ENCODE measurements around the gene RXFP1.

The RXFP1 gene

GRCh38 chr4:158521484-158522088 lies at the start of gene RXFP1:
Gene RXFP1, plus strand, starts transcription at chr4:158521882. Its CDS starts 95 bp downstream, at chr4:158521977.
- DNase-seq (ENCODE audit: low read depth): no peak

GRCh38 chr4:158481811-158482210 lies 39.9 kb upstream of the RXFP1 start:
- DNase-seq (ENCODE audit: low read depth): no peak

GRCh38 chr4:158484173-158484885 lies 37.4 kb upstream of the RXFP1 start:
- no peak for DNase-seq (ENCODE audit: low read depth)

- no peak for DNase-seq (ENCODE audit: low read depth)
Measured at GRCh38 chr4:158490629-158491028, 31.1 kb upstream of the RXFP1 start.

GRCh38 chr4:158492391-158492790 lies 29.3 kb upstream of the RXFP1 start:
- no peak for DNase-seq (ENCODE audit: low read depth)

GRCh38 chr4:158496030-158496741 lies 25.5 kb upstream of the RXFP1 start:
- no peak for DNase-seq (ENCODE audit: low read depth)

GRCh38 chr4:158500054-158500453 lies 21.6 kb upstream of the RXFP1 start:
- DNase-seq (ENCODE audit: low read depth): no peak

GRCh38 chr4:158513256-158513655 lies 8.4 kb upstream of the RXFP1 start:
- no peak for DNase-seq (ENCODE audit: low read depth)

- DNase-seq (ENCODE audit: low read depth): no peak
Measured at GRCh38 chr4:158519226-158519625, 2.5 kb upstream of the RXFP1 start.

GRCh38 chr4:158523990-158524535 lies 2.4 kb downstream of the RXFP1 start:
- DNase-seq (ENCODE audit: low read depth): no peak

GRCh38 chr4:158527516-158527915 lies 5.8 kb downstream of the RXFP1 start:
- no peak for DNase-seq (ENCODE audit: low read depth)

- no peak for DNase-seq (ENCODE audit: low read depth)
Measured at GRCh38 chr4:158529505-158529904, 7.8 kb downstream of the RXFP1 start.

GRCh38 chr4:158530381-158530780 lies 8.7 kb downstream of the RXFP1 start:
- no peak for DNase-seq (ENCODE audit: low read depth)

- DNase-seq (ENCODE audit: low read depth): no peak
Measured at GRCh38 chr4:158530898-158531297, 9.2 kb downstream of the RXFP1 start.

GRCh38 chr4:158532556-158533231 lies 11.0 kb downstream of the RXFP1 start:
- DNase-seq (ENCODE audit: low read depth): no peak

GRCh38 chr4:158534727-158535126 lies 13.0 kb downstream of the RXFP1 start:
- DNase-seq (ENCODE audit: low read depth): no peak

- DNase-seq (ENCODE audit: low read depth): no peak
Measured at GRCh38 chr4:158535130-158535614, 13.5 kb downstream of the RXFP1 start.

- no peak for DNase-seq (ENCODE audit: low read depth)
Measured at GRCh38 chr4:158536833-158537232, 15.2 kb downstream of the RXFP1 start.

GRCh38 chr4:158538176-158538575 lies 16.5 kb downstream of the RXFP1 start:
- no peak for DNase-seq (ENCODE audit: low read depth)

GRCh38 chr4:158538911-158539310 lies 17.2 kb downstream of the RXFP1 start:
- DNase-seq (ENCODE audit: low read depth): no peak

GRCh38 chr4:158540125-158540907 lies 18.6 kb downstream of the RXFP1 start:
- no peak for DNase-seq (ENCODE audit: low read depth)
